Stimulated activated CD4-positive, alpha-beta T cell treated with anti-CD3 and anti-CD28 coated beads, Interleukin-15, amount 100 ng/mL, for 24 hours (primary cell): ENCODE results near the gene CEP57.
"Not testable (repeated sequence)": the region's sequence is repeated elsewhere in the genome, so short reads cannot be mapped to it uniquely, and the experiment has no call there.

ENCODE experiments used
- DNase-seq: peaks from one replicate; pipeline ENCODE4 v3.0.0-alpha.2; 2020

Gene CEP57

DNA sequence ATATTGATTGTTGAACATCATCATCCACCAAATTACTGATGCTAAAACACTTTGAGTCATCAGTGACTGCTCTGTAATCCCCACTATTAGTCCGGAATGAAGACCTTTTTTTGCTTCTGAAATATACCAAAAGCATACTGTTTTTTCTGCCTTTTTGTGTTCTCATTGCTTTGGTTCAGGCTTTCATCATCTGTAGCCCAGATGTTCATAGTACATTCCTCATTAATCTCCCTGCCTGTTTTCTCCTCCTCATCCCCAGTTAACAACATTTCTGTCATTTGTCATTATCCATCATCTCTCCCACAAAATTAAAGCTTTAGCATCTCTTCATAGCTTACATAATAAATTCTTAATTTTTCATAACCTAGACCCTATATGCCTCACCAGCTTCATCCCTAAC, 9.2 kb downstream of the CEP57 start:
- no peak for DNase-seq

DNA sequence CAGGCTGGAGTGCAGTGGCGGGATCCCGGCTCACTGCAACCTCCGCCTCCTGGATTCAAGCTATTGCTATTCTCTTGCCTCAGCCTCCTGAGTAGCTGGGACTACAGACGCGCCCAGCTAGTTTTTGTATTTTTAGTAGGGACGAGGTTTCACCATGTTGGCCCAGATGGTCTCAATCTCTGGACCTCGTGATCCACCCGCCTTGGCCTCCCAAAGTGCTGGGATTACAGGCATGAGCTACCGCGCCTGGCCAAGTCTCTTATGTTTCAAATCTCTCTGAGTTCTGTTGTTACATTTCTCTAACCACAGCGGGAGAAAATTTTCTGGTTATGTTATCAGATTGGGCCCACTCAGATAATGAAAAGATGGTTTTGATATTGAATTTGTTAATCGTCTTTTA, 10.1 kb downstream of the CEP57 start:
- DNase-seq = no peak

DNA sequence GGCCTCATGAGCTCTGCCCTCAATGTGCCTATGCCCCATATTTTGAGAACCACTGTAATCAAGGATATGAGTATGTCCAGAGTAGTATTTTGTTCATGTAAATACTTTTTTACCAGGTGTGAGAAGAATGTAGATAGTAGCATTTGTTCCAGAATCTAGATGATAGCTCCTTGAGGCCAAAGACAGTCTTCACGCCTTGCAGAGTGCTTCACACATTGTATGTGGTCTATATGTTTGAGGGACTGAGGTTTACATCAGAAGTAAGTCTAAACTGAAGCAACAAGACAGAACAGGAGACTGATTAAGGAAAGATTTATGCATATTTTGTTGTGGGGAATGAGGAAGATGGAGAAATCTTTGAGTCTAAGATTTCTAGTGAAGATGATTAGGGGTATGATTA, 12.5 kb downstream of the CEP57 start:
- no peak for DNase-seq

DNA sequence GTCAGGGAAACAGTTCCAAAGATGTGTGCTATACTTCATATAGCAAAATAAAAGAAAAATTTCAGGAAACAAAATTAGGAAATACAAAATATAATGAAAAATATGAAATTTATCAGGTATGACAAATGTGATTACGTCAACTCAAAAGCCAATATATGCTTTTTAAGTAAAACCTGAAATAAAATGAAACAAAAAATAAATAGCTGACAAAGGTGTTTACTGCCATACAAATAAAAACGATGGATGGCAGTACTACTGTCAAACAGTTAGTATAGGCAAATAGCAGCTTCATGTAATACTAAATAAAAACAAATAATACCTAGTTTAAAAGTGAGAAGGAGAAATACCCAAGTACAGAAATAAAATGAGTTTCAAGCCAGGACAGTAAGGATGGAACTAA, 13.7 kb downstream of the CEP57 start:
- DNase-seq = no peak

DNA sequence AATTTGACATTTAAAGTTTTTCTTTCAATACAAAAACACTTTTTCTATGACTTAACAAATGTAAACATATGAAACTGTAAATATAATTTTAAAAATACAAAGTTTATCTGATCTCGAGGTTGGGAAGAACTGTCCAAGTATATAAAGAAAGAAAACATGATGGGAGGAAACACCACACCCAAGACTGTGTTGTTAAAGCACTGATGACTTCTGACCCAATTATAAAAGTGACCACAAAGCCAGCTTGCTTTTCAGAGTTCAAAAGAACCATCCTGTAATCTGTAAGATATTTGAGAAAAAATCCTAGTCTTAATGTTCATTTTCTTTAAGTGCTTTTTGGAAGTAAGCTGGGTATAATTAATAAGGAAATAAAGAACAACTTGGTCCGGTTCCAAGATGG, 15.6 kb downstream of the CEP57 start:
- DNase-seq = no peak

DNA sequence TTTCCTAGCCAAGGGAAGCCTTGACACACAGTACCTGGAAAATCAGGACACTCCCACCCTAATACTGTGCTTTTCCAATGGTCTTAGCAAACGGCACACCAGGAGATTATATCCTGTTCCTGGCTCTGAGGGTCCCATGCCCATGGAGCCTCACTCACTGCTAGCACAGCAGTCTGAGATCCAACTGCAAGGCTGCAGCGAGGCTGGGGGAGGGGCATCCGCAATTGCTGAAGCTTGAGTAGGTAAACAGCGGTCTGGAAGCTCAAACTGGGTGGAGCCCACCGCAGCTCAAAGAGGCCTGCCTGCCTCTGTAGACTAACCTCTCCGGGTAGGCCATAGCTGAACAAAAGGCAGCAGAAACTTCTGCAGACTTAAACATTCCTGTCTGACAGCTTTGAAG, 16.2 kb downstream of the CEP57 start:
- DNase-seq = not testable (repeated sequence)

DNA sequence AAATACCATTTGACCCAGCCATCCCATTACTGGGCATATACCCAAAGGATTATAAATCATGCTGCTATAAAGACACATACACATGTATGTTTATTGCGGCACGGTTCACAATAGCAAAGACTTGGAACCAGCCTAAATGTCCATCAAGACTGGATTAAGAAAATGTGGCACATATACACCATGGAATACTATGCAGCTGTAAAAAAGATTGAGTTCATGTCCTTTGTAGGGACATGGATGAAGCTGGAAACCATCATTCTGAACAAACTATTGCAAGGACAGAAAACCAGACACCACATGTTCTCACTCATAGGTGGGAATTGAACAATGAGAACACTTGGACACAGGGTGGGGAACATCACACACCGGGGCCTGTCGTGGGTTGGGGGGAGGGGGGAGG, 20.8 kb downstream of the CEP57 start:
- not testable (repeated sequence) for DNase-seq

DNA sequence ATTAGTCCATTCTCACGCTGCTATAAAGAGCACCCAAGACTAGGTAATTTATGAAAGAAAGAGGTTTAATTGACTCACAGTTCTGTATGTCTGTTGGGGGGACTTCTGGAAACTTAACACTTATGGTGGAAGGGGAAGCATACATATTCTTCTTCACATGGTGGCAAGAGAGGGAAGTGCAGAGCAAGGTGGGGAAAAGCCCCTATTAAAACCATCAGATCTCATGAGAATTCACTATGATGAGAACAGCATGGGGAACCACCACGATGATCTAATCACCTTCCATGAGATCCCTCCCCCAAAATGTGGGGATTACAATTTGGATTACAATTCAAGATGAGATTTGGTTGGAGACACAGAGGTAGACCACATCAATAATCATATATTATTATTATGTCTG, 25.7 kb downstream of the CEP57 start:
- no peak for DNase-seq

DNA sequence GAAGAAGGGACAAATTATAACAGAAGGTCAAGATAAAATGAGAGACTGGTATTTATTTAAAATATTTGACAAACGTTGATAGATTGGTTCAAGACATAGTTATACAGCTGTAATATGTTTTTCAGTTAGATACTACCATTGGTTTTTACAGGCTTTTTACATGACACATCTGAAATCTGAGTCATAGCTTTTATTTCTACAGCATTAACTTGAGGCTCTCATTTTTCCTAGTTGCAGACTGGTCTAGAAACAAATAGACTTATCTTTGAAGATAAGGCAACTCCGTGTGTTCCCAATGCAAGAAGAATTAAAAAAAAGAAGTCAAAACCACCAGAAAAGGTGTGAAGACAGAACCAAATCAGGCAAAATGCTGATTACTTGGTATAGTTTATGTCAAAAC, 31.3 kb downstream of the CEP57 start:
- no peak for DNase-seq

DNA sequence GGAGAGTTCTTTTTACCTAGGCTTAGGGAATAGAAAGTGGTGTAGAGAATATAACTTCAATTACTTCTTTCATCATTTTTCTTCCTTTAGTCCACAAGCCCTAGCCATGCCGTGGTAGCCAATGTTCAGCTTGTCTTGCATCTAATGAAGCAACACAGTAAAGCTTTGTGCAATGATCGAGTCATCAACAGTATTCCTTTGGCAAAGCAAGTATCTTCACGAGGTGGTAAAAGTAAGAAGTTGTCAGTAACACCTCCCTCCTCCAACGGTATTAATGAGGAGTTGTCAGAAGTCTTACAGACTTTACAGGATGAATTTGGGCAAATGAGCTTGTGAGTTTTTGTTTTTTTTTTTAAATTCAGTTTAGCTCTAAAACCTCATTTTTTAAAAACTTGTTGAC, 37.4 kb downstream of the CEP57 start:
- DNase-seq = no peak

DNA sequence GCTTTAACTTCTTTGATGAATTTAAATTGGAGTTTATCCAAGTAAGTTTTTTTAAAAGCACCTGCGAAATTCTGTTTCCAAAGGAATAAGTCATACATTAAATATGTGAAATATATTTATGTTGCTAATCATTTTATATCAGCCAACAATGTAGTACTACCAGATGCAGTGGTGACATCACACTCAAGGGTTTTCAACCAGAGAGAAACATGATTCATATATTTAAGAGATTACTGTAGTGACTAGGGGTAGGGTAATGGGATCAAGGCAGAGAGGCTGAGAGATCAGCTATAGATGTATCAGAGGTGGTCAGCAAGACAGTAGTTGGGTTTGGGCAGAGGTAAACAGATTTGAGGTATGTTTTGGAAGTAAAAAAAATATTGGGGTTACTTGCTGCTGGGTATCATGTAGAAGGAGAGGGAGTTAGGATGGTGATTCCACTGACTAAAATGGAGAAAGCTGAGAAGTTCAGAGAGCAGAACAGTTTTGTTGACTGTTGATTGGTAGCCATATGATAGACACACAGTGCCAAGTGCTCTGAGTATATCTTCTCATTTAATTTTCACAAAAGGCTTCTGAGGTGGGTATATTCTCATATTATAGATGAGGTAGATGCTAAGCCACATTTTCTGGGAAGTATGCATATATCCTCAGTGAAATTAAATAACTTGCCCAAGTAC, 39.4 kb downstream of the CEP57 start:
- no peak for DNase-seq

DNA sequence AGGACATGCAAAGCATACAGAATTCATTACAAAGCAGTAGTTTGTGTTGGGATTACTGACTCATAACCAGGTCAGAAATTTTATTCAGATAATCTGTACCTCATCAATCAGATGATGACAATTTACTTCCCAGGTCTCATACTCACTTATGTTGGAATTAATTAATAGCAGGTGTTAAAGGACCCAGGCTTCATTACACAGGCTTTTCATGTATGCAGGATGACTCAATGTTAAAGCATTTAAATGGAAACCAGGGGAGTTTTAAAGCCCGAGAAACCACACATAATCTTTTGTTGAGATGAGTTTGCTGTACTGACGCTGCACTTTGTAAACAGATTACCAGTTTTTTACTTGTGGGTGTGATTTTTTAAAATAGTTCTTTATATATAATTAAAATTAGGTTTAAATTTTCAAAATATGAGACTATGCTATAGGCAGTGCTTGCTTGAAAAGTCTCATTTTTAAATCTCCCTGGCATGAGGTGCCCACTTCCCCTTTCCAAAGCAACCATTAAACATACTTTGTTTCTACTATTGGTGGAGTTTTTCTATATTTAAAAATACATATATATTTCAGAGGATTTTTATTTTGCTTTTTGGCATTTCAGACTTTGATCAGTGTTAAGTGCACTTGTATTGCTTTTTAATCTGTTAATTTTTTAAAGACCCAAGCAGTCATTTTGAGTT, 41.0 kb downstream of the CEP57 start:
- DNase-seq = no peak

DNA sequence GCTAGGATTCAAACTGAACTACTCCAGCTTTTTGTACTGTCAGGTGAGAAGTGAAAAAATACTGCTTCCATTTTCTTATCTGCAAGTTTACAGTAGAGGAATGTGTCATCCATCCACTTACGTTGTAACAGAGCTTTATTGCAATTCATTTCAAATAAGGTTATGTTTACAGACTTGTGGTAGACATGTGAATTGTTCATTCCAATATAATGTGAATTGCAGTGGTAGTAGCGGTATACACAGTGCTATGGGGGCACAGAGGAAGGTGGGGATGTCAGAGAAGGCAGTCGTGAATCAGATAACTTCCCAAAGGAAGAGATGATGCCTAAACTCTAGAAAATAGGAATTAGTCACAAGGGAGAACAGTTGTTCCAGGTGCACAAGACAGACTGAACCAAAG, 42.5 kb downstream of the CEP57 start:
- no peak for DNase-seq

DNA sequence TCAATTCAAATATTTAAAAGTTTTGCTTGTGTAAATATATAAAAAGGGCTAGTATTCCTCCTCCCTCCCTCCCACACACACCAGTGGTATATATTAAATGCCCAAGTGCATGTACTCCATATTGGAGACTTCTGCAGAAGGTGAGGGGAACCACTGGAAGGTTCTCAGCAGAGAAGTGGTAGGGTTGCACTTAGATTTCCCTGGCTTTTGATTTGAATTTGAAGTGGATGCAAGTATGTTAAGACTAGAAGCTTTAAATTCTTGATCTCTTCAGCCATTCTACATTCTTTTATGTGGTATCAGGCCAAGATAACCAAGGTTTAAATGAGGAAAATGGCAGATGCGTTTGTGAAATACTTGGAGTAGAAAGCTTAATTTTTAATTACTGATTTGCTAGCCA, 43.1 kb downstream of the CEP57 start:
- no peak for DNase-seq

DNA sequence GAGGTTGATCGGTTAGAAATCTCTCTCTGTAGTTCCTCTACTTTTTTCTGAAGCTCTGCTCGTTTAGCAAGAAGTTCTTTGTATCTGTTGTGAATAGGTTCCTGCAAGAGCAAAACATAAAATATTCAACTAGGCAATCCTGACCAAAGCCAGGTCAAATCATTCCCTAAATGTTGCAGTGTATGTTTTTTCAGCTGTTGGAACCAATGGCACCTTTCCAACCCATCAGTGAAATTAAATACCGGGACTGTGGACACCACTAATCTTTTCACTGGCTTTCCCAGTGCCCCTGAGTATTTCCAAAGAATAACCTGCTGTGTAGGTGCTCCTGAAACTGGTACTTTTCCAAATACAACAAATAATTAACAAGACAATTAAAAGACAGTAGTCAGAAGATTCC, 45.1 kb downstream of the CEP57 start:
- no peak for DNase-seq

DNA sequence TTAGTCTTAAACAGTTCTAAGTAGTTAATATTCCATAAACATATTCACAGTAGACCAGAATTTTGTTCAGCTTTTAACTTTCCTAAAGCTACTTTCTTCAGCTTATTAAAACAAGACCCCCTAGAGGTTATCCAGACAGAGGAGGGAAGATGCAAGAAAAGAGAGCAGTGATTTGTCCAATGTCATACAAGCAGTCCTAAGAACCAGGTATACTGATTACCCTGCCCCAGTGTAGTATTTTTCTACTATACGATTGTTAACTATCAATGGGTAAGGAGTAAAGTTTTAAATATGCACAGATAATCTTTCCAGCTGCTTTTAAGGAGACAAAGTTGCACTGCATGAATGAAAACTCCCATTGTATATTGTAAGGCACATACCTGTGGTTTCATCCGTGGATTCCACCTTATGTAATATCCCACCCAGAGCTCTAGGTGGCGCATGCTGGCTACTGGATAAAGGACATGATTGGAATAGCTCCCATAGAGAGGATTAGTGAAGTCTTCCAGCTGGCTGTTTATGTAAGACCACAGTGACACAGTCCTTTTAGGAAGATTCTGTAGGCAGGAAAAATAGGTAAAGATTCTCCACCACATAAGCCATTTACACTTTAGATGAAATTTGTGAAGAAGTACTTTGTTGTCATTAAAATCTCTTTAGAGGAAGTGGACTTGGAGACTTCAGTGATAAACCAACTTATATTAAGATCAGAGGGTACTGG, 45.6 kb downstream of the CEP57 start:
- peak; percentile 60 for DNase-seq

DNA sequence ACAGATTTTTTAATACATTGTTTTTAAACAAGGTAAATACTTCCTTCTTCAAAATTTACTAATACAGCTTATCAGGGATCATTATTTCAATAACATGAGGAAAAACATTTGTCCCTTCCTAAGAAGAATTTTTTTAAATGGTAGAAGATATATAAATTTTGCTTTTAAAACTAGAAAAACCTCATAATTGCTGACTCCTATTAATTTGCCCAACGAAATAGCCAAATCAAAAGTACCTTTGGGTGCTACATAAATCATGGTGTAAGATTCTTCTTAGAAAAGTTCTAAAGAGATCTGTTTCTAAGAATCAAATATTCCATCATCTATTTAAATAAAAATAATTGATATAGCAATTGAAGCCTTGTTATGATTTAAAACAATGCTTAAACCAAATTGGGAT, 54.9 kb downstream of the CEP57 start:
- no peak for DNase-seq

DNA sequence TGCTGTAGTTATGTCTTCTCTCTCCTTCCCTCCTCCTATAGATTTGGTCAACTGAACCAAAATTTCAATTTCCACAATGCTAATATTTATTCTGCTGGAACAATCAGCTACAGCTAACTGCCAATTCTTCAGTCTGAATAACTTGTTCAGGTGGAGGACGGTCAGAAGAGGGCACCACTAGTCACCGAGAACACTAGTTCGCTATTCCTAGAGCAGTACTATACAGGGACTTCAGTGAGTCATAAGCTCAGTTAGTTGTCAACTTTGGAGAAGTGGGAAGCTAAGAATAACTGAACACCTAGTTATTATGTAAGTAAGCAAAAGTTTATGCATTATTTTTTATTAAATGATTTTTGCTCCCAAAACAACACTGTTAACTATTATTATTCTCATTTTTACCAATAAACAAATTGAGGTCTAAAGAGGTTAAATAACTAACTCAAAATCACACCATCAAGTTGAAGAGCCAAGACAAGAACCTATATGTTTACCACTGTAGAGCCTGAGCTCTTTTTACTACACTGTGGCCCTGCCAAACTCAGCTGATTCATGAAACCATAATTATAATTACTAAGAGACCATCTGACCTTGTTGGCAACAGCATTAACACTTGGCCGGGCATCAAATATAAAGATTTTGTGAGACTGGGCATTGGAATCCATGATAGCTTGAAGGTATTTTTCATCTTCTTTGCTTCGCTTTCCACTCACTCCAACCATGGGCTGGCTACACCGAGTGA, 59.0 kb downstream of the CEP57 start:
- peak; percentile 27 for DNase-seq

DNA sequence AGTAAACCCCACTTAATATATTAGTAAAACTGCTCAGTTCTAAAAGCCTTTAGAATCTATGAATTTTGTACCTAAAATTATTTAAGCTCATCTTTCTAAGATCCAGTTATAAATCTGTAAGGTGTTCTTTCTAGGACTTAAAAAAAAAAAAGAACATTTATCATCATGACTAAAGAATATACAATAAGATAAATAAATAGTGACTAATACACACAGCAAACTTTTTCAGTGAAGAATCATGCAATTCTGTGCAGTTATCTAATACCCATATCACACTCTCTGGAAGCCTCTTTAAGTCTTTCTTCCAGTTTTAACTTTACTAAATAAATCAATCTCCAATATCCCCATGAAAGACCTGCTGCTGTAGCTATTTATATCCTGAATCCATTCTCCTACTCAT, 59.8 kb downstream of the CEP57 start:
- no peak for DNase-seq

DNA sequence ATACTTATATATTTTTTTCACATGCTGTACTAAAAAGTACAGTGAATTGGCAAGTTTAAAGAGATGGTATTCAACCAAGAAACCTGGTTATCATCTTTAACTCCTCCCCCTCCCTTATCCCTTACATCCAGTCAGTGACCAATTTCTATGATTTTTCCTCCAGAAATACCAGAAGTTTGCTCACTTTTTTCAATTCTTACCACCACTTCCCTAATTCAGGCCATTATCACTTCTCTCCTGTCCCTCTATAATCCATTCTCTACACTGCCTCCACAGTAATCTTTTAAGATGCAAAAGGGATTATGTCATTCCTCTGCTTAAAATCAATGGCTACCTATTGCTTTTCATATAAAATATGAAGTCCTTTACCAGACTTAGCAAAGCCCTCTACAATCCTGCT, 62.8 kb downstream of the CEP57 start:
- DNase-seq = no peak

DNA sequence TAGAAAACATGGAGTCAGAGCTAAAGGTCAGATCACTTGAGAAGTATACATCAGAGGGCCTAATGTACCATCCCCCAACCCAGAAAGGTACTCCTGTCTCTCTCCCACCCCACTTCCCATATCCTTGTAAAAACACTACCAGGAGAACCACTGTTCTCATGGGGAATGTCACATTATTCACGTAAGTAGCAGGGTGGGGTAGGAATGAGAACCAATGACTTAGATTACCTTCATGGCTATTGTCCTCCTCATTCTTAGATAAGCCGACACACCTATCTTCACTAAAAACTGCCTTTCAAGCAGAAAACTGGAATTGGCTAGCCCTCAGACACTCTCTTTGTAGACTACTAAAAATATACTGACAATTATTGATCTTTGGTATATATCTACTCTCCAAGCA, 63.6 kb downstream of the CEP57 start:
- DNase-seq = no peak

DNA sequence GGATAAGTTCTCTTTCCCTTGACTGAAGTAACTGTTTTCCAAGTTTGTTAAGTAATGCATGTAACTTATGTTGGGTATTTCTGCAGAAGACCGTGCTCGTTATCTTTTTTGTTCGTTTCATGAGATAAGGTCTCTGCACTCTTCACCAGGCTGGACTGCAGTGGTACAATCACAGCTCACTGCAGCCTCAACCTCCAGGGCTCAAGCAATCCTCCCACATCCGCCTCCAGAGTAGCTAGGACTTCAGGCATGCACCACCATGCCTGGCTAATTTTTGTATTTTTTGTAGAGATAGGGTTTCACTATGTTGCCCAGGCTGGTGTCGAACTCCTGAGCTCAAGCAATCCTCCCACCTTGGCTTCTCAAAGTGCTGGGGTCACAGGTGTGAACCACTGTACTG, 64.1 kb downstream of the CEP57 start:
- DNase-seq = not testable (repeated sequence)

DNA sequence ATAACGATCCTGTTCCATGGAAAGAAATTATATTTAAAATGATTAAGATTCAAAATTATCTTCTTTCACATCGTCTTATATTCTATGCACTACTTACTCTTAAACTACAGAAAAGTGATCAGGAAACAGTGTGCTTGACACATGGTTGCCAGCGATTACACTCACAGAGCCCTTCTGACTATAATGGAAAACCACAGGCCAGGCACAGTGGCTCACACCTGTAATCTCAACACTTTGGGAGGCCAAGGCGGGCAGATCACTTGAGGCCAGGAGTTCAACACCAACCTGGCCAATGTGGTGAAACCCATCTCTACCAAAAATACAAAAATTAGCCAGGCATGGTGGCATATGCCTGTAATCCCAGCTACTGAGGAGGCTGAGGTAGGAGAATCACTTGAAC, 69.7 kb downstream of the CEP57 start:
- DNase-seq = not testable (repeated sequence)
